GM21423 (cell line): Measurements from ENCODE around the gene GMIP.

ENCODE experiments used
- ATAC-seq: cut with Tn5 transposase; IDR thresholded peaks from one replicate; pipeline ENCODE4 v1.9.1; 2021; ENCODE audit warnings: mild to moderate bottlenecking, moderate library complexity; ENCODE audit not compliant: unreplicated experiment

Gene GMIP

GRCh38 chr19:19659646-19660245 is 16.3 kb upstream of the GMIP start:
- ATAC-seq = no peak

- ATAC-seq = no peak
Measured at GRCh38 chr19:19657397-19657783, 13.9 kb upstream of the GMIP start.

GRCh38 chr19:19656451-19657396 is 13.3 kb upstream of the GMIP start:
- ATAC-seq = no peak

GRCh38 chr19:19655641-19656343 is 12.3 kb upstream of the GMIP start:
- ATAC-seq = no peak

- ATAC-seq = no peak
Measured at GRCh38 chr19:19655051-19655594, 11.7 kb upstream of the GMIP start.

GRCh38 chr19:19654441-19654840 is 11.0 kb upstream of the GMIP start:
- ATAC-seq = no peak

- no peak for ATAC-seq
Measured at GRCh38 chr19:19653597-19654147, 10.2 kb upstream of the GMIP start.

- ATAC-seq = no peak
Measured at GRCh38 chr19:19652482-19653295, 9.2 kb upstream of the GMIP start.

GRCh38 chr19:19651076-19651475 is 7.6 kb upstream of the GMIP start:
- no peak for ATAC-seq

GRCh38 chr19:19650331-19650730 is 6.9 kb upstream of the GMIP start:
- ATAC-seq = no peak

- ATAC-seq = no peak
Measured at GRCh38 chr19:19649580-19649995, 6.1 kb upstream of the GMIP start.

- ATAC-seq = no peak
Measured at GRCh38 chr19:19649155-19649554, 5.7 kb upstream of the GMIP start.

GRCh38 chr19:19647037-19647835 is 3.8 kb upstream of the GMIP start:
- ATAC-seq = no peak

- ATAC-seq = no peak
Measured at GRCh38 chr19:19645233-19645870, 1.9 kb upstream of the GMIP start.

GRCh38 chr19:19644054-19644388 is 564 bp upstream of the GMIP start:
- ATAC-seq = no peak

- ATAC-seq = peak; percentile 15
Measured at GRCh38 chr19:19642506-19643157, 825 bp downstream of the GMIP start.

GRCh38 chr19:19637523-19638251 is 5.8 kb downstream of the GMIP start:
- ATAC-seq = no peak

GRCh38 chr19:19637186-19637522 is 6.3 kb downstream of the GMIP start:
- no peak for ATAC-seq
